HG02981 (cell line): Measurements from ENCODE around the gene CNTN5.

Source experiments
- ATAC-seq: cut with Tn5 transposase; IDR thresholded peaks from one replicate; pipeline ENCODE4 v1.9.1; 2021; ENCODE audit warnings: mild to moderate bottlenecking, moderate library complexity; ENCODE audit not compliant: unreplicated experiment

CNTN5 gene

DNA sequence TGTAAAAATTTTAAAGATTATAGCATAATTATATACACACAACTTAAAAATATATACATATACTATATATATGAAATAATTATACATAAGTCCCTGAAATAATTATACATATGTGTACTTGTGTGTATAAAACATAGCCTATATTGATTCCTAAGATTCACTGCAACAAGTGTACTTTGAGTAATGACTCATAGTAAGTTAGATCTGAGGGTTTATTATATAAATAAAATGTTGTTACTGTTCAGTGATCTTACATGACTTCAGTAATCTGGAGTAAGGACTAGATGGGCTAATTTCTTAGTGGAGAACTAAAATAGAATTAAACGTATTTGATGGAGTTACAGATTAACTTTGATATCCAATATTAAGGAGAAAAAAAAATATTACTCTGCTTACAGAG is 350.5 kb downstream of the CNTN5 start:
- ATAC-seq: no peak

DNA sequence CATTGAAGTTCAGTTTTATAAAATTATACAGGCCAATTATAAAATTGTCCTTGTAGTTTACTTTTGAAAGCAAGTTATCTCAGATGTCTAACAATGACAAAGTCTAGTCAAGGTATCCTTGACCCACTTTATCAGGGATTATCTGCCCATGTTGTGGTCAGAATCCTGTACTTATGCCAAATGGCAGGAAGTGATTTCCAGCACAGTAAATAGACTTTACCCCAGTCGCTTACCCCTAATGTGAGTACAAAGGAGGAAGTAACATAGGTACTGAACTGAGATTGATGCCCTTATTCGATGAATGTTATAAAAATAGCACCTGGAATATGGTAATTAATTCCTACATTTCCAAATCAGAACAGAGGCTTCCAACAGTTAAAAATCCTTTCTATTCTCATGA is 355.7 kb downstream of the CNTN5 start:
- ATAC-seq: no peak

DNA sequence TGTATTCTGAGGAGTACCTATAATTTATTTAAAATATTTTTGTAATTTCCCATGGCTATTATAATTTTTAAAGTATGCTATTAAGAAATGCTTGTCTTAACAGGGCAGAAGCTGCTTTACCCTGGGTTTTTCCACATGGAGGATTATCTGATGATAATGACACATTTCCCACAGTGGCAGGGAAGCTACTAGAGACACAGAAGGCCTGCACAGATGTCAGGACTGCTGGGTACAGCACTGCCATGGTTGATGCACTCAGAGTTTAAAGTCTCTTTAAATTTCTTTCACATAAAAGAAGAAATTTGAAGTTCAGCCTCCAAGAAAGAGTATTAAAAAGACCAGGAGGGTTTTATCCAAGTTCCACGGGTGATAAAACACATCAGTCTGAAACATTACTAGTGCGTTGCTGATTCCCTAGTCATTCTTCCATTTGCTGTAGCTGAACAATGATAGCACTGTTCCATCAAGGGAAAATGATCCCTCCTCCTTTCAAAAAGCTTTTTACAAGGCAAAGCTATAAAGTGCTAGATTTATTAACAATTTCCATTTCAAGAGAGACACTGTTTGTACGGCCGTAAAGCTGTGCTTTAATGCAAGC is 363.0 kb downstream of the CNTN5 start:
- no peak for ATAC-seq

DNA sequence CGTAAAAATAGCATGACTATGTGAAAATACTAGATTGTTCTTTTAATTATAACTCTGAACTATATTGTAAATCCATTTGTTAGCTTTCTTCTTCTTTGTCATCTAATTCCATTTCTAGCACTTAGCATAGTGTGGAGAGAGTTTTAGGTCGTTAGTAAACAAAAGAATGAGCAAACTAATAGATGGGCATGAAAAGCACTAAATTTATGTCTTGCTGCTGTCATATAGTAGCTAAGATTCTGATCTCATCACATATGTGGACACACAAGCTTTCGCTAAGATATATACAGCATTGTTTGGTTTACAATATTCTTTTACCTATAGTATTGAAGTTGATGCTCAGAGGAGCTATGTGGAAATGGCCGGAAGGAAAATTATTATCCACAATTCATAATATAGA is 370.5 kb downstream of the CNTN5 start:
- ATAC-seq: no peak

DNA sequence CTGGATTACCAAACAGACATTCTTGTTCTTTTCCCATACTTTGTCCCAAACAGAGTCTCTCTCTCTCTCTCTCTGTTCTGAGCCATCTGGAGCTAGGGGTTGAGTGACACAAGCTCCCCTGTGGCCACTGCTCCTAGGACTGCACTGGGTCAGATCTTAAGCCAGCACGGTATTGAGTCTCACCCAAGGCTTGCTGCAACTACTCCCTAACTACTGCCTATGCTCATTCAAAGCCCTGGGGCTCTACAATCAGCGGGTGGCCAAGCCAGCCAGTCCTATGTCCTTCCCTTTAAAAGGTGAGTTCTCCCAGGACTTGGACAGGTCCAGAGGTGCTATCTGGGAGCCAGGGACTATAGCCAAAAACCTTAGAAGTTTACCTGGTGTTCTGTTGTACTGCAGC is 385.6 kb downstream of the CNTN5 start:
- ATAC-seq: no peak

DNA sequence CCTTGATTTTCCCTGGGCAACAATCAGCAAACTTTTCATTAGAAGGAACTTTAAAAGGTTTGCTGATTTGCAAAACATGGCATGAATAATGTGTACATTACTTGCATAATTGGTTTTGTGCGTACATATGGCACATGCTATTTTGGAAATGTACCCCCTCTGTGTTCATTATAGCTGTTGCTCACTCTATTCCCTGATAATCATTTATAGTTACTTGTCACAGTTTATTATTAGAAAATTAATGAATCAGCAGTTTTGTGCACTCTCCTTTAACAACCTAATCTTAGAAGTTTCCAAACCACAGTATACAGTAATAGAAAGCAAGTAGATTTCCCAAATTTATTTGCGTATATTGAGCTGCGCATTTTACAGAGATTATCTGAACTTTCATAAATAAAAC is 389.9 kb downstream of the CNTN5 start:
- no peak for ATAC-seq

DNA sequence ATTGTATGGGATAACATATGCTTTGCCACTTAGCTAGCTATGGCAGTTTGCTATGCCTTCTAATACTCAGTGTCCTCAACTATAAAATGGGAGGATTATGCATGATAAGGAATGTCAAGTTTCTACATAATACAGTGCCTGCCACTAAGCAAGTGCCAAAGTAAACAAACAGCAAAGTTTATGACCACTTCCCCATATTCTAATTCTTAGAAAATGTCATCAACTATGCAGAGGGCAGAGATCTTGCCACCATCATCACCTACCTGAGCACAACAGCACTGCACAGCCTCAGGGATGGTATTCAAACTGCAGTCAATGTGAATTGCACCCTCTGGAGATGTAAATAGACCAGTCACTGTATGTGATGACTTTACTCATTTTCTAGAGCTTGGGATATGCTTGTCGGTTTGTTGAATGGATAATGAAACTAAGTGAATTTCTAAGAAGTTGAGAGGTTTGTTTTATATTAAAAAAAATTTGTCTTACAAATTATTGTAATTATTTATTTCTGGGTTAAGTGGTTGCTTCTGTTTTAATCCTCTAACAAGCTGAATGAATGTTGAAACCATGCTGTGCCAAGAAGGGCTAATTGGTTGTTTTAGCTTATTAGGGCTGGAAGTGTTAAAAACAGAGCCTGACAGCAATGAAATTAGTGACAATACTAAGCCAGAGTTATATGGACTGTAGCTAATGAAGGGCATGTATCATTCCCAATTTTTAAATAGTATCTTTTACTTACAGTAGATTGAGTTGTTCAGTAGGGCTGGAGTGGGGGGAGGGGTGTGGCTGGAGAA is 398.4 kb downstream of the CNTN5 start:
- ATAC-seq: no peak

DNA sequence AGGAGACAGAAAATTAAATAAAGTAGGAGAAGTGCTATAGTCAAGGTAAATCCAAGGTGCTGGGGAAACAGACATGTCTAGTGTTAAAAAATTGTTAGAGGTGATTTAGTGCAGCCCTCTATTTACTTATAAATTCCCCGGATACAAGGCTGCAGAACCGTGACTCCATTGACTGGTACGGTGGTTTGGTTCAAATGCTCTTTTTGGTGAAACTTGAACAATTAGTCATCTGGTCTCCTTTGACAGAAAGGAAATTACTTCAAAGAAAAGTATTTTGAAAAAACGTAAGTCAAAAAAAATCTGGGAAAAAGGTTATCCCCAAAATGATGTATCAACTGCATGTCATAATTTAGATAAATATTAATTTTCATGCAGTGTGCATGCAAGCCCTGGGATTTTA is 399.2 kb downstream of the CNTN5 start:
- ATAC-seq: no peak

DNA sequence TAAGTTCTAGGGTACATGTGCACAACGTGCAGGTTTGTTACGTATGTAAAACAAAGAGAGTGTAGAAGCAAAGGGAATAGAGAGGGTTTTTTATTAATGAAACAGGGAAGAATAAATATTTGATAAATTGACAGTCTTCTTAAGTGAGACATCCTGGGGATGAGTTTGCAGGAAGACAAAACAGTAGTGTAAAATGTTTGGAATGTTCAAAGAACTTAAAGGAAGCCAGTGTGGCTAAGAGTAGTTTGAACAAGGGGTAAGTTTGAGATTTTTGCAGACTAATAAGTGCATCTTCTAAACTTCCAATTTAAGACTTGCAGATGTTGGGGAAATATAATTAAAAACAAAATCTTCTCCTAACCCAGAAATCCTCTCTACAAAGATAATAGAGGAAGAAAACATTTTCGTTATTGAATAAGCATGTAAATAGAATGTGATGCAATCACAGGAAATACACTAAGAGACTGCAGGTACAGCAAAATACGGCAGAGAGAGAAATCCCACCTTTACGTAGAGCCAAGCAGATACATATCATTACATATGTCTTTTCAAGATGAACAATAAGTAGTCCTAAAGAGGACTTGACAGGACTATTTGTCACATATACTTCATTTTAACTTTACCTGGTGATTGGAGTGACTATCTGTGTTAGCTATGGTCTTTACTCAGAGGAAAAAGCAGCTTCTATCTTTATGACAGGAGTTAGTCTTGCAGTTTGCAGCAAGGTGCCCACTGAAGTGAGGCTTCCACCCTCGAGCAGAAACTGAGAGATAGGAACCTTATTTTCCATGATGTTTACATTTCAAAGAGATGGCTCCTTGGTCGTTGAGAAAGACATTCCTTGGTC is 402.1 kb downstream of the CNTN5 start:
- no peak for ATAC-seq

DNA sequence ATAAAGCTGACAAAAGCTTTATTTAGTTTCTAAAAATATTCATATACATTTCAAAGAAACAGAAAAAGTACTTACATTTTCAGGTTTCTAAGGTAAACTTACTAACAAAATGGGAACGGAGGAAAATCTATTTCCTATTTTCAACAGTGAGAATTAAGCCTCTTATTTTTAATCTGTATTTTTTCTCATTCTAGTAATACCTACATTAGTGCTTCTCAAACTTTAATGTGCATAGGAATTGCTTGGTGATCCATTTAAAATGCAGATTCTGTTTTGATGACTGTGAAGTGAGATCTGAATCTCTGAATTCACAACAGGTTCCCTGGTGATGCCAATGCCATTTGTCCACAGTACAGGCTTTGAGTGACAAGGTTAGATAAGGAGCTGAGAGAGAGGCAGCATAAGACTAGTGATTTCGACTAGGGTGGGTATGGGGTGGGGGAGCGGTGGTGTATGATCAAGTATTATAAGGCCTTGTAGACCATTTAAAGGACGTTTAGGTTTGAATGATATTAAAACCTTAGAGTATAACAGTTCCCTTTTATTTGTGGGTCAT is 402.8 kb downstream of the CNTN5 start:
- no peak for ATAC-seq

DNA sequence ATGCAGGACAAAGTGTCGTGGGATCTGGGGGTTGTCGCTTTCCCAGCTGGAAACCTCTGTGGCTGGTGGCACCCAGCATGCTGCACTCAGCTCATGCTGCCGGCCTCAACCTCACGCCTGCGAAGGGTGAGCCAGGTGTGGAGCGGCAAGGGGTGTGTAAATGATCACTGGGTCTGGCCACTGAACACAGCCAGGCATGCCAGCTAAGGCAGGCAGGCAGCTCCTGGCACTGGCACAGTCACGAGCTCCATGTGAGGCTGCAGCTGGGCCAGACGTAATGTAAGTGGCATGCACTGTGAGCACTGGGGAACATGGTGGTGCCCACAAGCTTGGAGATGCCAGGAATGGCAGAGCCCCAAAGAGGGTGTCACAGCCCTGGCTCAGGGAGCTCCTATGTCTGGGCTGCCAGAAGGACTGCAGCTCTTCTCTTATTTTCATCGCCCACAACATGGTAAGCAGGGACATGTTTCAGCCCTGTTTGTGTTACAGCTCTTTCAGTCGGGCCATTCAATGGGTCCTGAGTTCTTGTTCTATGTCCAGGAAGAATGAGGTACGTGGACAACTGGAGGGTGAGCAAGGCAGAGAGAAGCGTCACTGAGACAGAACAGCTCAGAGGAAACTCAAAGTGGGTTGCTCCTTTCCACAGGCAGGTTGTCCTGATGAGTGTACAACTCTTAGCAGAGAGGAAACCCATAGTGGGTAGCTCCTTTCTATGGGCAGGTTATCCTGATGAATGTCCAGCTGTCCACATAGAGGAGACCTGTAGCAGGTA is 403.8 kb downstream of the CNTN5 start:
- ATAC-seq: no peak

DNA sequence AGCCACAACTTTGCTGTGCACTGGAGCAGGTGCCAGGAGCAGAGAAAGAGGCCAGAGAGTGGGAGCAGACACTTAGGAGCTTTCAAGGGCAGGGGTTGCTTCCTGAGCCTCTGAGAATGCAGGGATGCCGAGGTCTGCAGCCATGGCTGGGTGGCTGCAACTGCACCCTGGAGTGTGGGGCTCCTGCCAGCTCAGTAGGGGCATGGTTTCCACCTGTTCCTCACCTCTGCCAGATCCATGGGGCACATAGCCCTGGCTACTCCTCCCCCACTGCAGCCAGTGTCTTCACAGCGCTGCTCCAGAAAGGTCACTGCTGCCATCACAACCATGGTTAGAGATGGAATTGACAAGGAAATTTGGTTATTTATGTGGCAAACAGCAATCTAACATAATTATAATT is 404.8 kb downstream of the CNTN5 start:
- ATAC-seq: no peak

DNA sequence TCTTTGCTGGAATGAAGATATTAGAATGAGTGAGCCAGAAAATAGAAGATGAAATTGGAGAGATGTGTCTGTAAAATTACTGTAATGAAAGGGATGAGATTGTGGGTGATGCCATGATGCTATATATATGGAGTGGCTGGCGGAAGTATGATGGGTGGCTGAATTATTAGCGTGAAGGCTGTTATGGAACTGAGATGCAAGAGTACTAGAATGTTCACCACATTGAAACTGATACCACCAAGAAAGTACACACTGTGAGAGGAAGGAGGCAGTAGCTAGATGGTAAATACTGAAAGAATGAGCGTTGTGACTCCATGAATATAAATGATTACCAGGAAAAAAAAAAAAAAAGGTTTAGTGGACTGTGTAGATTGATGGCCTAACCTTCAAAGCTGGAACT is 411.9 kb downstream of the CNTN5 start:
- ATAC-seq: no peak

DNA sequence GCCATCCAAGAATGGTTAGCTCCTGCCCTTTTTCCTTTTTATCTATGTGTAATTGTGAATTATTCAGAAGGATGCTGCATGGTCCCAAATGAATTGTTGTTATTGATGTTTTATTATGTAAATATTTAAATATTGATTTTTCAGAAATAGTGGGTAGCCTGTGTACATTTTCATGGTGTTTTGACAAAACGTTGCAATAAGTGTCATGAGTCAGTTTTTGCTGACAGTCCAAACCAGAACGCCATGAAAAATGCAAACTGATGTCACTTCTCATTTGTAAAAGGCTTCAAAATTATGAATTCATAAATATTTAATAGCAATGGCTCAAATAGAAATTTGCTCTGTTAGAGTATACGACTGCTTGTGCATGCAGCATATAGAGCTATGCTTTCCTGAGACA is 422.5 kb downstream of the CNTN5 start:
- ATAC-seq: no peak

DNA sequence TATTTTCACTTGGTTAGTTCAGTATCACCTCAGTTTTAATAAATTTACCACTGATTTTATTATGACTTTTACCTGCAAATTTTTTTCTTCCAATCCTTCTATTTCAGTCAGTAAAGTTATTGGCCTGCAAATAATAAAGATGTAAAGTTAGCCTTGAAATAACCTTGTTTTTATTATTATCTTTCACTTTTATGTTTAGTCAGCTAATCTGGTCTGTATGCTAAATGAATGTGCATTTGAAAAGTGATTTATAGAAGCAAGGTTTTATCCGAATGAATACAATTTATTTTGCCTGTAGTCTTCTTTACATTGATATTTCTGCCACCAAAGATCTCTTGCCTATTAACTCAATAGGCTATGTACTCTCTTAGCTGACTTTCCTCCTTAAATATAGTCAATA is 425.7 kb downstream of the CNTN5 start:
- no peak for ATAC-seq

DNA sequence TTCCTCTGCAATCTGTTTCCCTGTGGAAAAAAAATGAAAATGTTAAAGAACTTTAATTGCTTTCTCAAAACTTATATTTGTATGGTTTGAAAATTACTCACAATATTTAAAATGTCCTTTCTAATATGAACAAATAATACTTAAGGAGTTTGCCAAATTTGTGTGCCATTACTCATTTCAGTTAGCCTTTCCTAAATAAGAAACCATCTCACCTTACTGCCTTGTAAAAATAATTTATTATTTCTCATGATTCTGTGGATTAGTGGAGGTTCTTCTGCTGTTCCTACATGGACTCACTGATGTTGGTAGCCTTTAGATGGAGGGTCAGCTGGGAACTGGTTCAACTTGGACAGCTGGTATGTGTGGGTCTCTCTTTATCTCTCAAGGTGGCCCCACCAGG is 428.6 kb downstream of the CNTN5 start:
- no peak for ATAC-seq

DNA sequence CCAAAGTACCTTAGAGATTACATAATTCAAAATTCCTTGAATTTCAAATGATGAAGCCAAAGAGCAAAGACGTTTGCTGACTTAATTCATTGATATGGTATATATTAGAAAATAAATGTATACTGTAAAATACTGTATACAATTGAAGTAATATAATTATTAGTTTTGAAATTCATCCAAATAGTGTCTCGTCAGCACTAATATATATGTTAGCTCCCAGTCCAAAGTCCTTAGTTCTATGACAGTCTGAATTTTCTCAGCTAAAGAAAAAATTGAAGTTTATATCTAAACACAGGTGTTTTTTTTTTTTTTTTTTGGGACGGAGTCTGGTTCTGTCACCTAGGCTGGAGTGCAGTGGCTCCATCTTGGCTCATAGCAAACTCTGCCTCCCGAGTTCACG is 431.3 kb downstream of the CNTN5 start:
- no peak for ATAC-seq

DNA sequence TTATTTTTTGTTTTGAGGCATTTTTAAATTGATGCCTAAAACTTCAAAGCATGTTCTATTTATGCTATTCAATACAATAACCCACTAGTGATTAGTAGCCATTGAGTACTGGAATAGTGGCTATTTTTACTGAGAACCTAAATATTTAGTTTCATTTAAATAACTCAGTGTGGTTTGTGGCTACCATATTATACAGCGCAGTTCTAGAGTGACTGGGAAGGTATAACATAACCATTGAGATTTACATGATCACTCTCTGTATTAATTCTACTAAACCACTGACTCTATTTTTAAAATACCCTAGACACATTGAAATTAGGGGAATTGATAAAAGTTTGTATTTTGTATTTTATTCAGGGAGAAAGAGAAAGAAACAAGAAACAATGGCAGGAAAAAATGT is 441.2 kb downstream of the CNTN5 start:
- ATAC-seq: no peak

DNA sequence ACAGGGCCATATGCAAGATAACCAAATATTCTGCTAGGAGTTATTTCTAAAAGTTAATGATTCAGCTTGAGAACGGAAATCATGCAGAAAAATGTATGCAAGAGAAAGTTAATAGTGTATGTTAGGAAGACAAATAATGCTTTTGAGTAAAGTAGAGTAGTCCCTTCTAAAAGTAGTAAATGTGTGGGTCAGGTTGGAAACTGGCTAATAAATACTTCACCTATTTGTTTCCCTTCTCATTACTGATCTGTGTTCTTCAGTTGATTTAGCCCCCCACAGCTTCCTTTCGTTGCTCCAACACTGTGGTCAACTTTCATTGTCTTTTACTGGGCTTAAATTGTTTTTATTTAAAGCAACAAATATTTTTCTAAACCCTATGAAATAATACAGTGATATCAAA is 444.2 kb downstream of the CNTN5 start:
- ATAC-seq: no peak

DNA sequence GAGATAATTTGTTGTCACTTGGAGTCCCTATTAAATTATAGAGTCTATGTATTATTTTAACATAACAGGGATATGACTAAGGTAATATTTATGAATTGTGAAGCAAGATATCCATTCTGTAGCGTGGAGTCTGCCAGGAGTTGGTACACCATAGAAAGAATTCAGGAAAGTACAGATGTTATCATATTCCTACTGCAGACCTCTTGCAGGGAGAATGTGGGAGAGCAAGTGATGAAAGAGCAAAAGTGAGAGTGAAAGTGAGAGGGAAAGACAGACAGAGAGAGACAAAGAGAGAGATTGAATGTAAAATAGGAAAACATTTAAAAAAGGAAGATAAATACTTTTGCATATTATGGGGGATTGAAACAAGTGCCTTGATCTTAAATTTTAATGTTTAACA is 468.8 kb downstream of the CNTN5 start:
- ATAC-seq: no peak

DNA sequence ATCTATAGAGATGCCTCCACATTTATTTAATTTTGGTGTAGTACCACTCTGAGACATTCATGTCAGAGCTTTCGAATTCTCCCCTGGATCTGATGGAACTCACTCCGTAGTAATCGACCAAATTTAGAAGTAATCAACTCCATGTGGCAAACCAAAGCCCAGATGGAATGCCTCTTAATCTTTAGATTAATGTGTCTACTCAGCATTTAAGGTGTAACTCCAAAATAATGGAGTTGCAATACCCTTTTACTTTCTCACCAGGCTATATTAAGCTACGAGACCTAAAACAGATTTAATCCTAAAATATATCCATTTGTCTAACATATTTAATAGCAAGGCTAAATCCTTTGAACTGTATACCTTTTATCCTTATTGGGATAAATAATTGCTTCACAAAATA is 473.3 kb downstream of the CNTN5 start:
- ATAC-seq: no peak
